ENCODE measurements around the gene ESD. TPM values are rescaled to one million over a fixed set of nuclear protein-coding genes. Genes with fewer than 3 reads are reported as not detected.

Gene ESD
- total RNA-seq, 1 donor from 2014 or later = 73.5 TPM

GRCh38 chr13:46803586-46803985 is 6.6 kb upstream of the ESD start:
- DNase-seq = no peak
- H3K27me3 Mint-ChIP-seq = peaks cover 9% of the 10 kb centered on the region
- H3K27ac Mint-ChIP-seq = no peak overlapping the region
- no peaks in the 10 kb centered on the region for H3K9me3 Mint-ChIP-seq
- no peaks in the 10 kb centered on the region for H3K36me3 Mint-ChIP-seq (ENCODE audit: low read depth)
- H3K4me1 Mint-ChIP-seq = no peaks in the 10 kb centered on the region
- no peak overlapping the region for H3K4me3 Mint-ChIP-seq
- intact Hi-C loops (cut with micrococcal nuclease) = no loop called here
- CTCF ChIA-PET = no interaction called here
- ATAC-seq (ENCODE audit: low read depth) = no peak
- no peak for TF ChIP-seq CTCF (IDR thresholded peaks at IDR 0.05)
- POLR2A ChIA-PET = no interaction called here

GRCh38 chr13:46801858-46802257 is 4.9 kb upstream of the ESD start:
- Mint-ChIP-seq H3K27ac (no peak overlapping the region), H3K36me3 (ENCODE audit: low read depth) (peaks cover 4% of the 10 kb centered on the region), H3K4me1 (peaks cover 10% of the 10 kb centered on the region), H3K27me3 (peaks cover 4% of the 10 kb centered on the region), H3K4me3 (no peak overlapping the region), H3K9me3 (no peaks in the 10 kb centered on the region)
- DNase-seq (no peak), ATAC-seq (ENCODE audit: low read depth) (no peak)
- POLR2A ChIA-PET = no interaction called here
- intact Hi-C loops (cut with micrococcal nuclease) = no loop called here
- no peak for TF ChIP-seq CTCF (IDR thresholded peaks at IDR 0.05)
- CTCF ChIA-PET = no interaction called here

GRCh38 chr13:46799139-46799538 is 2.2 kb upstream of the ESD start:
- CTCF ChIA-PET = no interaction called here
- POLR2A ChIA-PET = no interaction called here
- DNase-seq = no peak
- peaks cover 4% of the 10 kb centered on the region for H3K27me3 Mint-ChIP-seq
- TF ChIP-seq CTCF (IDR thresholded peaks at IDR 0.05) = no peak
- H3K9me3 Mint-ChIP-seq = no peaks in the 10 kb centered on the region
- intact Hi-C loops (cut with micrococcal nuclease) = loop anchor here (5.0 to 10.0 kb wide), 2 partner anchors 584 to 1238 kb away; partner anchors contain the start of genes LRRC63 and NUDT15
- ATAC-seq (ENCODE audit: low read depth) = no peak
- no peak overlapping the region for H3K27ac Mint-ChIP-seq
- H3K4me3 Mint-ChIP-seq = no peak overlapping the region
- peaks cover 32% of the 10 kb centered on the region for H3K4me1 Mint-ChIP-seq
- H3K36me3 Mint-ChIP-seq (ENCODE audit: low read depth) = peaks cover 14% of the 10 kb centered on the region

- Mint-ChIP-seq H3K27me3 (no peaks in the 10 kb centered on the region), H3K4me1 (peaks cover 38% of the 10 kb centered on the region), H3K36me3 (ENCODE audit: low read depth) (peaks cover 17% of the 10 kb centered on the region), H3K4me3 (peak overlapping the region; percentile 97), H3K9me3 (no peaks in the 10 kb centered on the region), H3K27ac (peak overlapping the region; percentile 96)
- no peak for TF ChIP-seq CTCF (IDR thresholded peaks at IDR 0.05)
- no peak for ATAC-seq (ENCODE audit: low read depth)
- POLR2A ChIA-PET = interaction anchor here (0.6 kb wide), 1 partner anchor 1240 kb away, joined by 3 read pairs; the partner anchor contains the start of gene NUDT15
- no peak for DNase-seq
- intact Hi-C loops (cut with micrococcal nuclease) = loop anchor here (2.0 to 10.0 kb wide), 6 partner anchors 245 to 1457 kb away; partner anchors contain the start of genes LRCH1, LRRC63, NUDT15 and SUCLA2
- CTCF ChIA-PET = interaction anchor here (1.2 kb wide), 1 partner anchor 246 kb away, joined by 3 read pairs; no protein-coding TSS in a partner anchor
Observed at GRCh38 chr13:46797501-46798237, 708 bp upstream of the ESD start.

- Mint-ChIP-seq H3K4me3 (peak overlapping the region; percentile 97), H3K9me3 (no peaks in the 10 kb centered on the region), H3K27ac (peak overlapping the region; percentile 96), H3K36me3 (ENCODE audit: low read depth) (peaks cover 23% of the 10 kb centered on the region), H3K4me1 (peaks cover 38% of the 10 kb centered on the region), H3K27me3 (no peaks in the 10 kb centered on the region)
- intact Hi-C loops (cut with micrococcal nuclease) = loop anchor here (2.0 to 10.0 kb wide), 6 partner anchors 243 to 1455 kb away; partner anchors contain the start of genes LRCH1, LRRC63, NUDT15 and SUCLA2
- DNase-seq = no peak
- no peak for ATAC-seq (ENCODE audit: low read depth)
- ChIA-PET POLR2A (interaction anchor here (0.9 kb wide), 1 partner anchor 14 kb away, joined by 3 read pairs; no protein-coding TSS in a partner anchor), CTCF (no interaction called here)
- no peak for TF ChIP-seq CTCF (IDR thresholded peaks at IDR 0.05)
Observed at GRCh38 chr13:46796129-46796514, 839 bp downstream of the ESD start.

Measured in activated B cell treated with CpG ODN at 0.5 μM for 24 hours (primary cell).